ENCODE measurements around the gene TRPM4.
"Not testable (repeated sequence)": the region's sequence is repeated elsewhere in the genome, so short reads cannot be mapped to it uniquely, and the experiment has no call there.

Gene TRPM4

DNA sequence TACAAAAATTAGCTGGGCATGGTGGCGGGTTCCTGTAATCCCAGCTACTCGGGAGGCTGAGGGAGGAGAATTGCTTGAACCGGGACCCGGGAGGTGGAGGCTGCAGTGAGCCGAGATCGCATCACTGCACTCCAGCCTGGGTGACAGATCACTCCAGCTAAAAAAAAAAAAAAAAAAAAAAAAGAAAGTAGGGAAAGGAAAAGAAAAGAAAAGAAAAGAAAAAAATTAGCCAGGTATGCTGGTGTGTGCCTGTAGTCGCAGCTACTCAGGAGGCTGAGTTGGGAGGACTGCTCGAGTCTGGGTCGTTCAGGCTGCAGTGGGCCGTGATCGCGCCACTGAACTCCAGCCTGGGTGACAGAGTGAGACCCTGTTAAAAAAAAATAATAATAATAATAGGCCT lies 30.4 kb upstream of the TRPM4 start:
- not testable (repeated sequence) for DNase-seq (ENCODE audit: low read depth, low spot score)

- DNase-seq (ENCODE audit: low read depth, low spot score) = peak; percentile 89
These were observed 29.7 kb upstream of the TRPM4 start for GRCh38 chr19:49127674-49128544.

DNA sequence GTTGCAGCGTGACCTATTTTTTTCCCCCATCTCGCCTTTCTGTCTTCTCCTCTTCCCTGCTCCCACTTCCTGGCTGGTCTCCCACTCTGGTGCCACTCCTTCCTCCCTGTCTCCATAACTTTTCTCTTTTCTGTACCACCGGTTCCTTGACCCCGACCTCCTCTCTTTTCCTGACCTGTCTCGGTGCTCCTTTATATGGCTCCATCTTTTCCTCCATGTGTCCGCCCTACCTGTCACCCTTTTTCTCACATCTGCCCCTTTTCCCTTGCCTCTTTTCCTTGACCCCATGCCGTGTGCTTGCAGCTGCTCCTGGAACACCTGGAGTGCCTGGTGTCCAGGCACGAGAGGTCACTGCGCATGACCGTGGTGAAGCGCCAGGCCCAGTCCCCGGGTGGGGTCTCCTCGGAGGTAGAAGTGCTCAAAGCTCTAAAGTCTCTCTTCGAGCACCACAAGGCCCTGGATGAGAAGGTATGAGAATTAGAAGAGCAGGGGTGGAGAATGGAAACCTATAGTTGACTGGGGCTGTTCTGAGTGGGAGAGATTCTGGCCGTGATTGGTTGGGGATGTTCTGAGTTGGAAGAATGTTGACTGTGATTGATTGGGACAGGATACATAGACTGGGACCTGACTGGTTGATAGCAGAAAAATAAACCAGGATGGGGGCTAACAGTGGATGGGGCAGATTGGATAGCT lies 28.9 kb upstream of the TRPM4 start:
- no peak for DNase-seq (ENCODE audit: low read depth, low spot score)

DNA sequence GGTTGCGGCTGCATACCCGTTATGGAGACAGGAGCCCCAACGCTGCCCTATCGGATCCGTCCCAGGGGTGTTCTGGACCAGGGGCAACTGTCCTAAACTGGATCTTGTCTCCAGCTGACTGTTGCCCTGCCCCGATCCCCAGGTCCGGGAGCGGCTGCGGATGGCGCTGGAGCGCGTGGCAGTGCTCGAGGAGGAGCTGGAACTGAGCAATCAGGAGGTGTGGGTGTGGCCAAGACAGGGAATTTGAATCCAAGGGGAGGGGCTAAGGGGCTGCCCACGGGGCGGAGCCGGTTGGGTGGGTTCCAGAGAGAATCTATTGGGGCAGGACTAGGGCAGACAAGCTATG lies 28.4 kb upstream of the TRPM4 start:
- no peak for DNase-seq (ENCODE audit: low read depth, low spot score)

DNA sequence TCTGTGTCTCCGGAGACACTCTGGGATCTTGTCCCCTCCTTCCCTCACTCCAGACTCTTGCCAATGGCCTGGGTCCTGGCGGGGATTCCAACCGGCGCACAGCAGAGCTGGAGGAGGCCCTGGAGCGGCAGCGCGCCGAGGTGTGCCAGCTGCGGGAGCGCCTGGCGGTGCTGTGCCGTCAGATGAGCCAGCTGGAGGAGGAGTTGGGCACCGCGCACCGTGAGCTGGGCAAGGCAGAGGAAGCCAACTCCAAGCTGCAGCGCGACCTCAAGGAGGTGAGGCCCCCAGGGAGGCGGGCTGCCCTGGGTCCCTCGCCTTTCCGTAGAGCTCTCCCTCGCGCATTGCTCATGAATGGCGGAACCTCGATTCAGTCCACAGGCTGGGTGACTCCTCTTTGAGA lies 27.3 kb upstream of the TRPM4 start:
- DNase-seq (ENCODE audit: low read depth, low spot score) = no peak

- no peak for DNase-seq (ENCODE audit: low read depth, low spot score)
These were observed 24.5 kb upstream of the TRPM4 start for GRCh38 chr19:49132974-49133609.

DNA sequence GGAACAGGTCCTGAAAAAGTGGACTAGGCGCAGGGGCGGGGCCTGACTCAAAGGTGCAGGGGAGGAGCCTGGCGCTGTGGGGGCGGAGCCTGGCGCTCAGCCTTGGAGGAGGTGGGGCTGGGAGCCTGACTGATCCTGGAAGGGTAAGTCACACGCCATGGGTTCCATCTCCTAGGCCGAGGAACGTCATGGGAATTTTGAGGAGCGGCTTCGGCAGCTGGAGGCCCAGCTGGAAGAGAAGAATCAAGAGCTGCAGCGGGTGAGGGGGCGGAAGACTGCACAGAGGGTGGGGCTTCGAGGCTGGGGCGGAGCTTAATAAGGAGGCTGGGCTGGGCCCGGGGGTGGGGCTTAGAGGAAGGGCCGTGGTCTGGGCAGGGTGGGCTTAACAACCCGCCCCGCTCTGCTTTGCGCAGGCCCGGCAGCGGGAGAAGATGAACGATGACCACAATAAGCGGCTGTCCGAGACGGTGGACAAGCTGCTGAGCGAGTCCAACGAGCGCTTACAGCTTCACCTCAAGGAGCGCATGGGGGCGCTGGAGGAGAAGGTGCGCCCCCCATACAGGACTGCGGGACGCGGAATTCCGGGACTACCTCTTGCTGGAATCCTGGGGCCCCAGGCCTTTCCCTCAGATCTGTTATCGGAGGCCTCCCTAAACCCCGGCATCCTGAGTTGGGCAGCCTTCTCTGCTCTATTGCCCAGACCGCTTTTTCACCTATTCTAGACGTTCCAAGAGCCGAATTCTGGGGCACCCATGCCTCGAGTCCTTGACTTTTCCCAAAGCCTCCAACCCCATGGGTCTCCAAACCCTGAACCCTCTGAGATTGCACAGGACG lies 23.8 kb upstream of the TRPM4 start:
- DNase-seq (ENCODE audit: low read depth, low spot score) = no peak

DNA sequence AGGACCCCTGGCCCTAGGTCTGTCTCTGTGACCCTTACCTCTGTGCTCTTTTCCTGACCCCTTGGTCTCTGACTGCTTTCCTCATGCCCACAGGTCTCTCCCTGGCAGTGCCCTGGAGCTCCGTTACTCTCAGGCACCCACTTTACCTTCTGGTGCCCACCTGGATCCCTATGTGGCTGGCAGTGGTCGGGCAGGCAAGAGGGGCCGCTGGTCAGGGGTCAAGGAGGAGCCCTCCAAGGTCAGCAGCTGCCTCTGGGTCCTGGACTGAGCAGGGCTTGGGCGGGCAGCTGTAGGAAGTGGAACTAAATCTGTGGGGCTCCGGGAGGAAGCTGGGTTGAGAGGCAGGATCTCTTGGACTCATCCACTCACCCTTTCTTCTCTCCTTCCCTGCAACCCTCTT lies 21.9 kb upstream of the TRPM4 start:
- no peak for DNase-seq (ENCODE audit: low read depth, low spot score)

DNA sequence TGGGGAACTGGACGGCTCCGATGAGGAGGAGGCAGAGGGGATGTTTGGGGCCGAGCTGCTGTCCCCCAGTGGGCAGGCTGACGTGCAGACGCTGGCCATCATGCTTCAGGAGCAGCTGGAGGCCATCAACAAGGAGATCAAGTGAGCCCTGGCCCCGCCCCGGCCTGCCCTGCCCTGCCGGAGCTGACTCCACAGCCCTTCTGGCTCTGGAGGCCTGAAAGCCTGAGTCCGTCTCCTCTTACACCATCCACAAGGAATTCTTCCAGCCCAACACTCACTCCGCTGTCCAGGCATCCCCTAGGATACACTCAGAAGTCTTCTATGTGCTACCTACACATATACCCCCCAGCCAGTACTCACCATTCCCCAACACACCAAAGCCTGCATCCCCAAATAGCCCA lies 20.8 kb upstream of the TRPM4 start:
- no peak for DNase-seq (ENCODE audit: low read depth, low spot score)

GRCh38 chr19:49140951-49141350 lies 16.6 kb upstream of the TRPM4 start:
- DNase-seq (ENCODE audit: low read depth, low spot score) = no peak

GRCh38 chr19:49141352-49141751 lies 16.2 kb upstream of the TRPM4 start:
- no peak for DNase-seq (ENCODE audit: low read depth, low spot score)

- peak; percentile 37 for DNase-seq (ENCODE audit: low read depth, low spot score)
These were observed 14.7 kb upstream of the TRPM4 start for GRCh38 chr19:49142866-49143335.

DNA sequence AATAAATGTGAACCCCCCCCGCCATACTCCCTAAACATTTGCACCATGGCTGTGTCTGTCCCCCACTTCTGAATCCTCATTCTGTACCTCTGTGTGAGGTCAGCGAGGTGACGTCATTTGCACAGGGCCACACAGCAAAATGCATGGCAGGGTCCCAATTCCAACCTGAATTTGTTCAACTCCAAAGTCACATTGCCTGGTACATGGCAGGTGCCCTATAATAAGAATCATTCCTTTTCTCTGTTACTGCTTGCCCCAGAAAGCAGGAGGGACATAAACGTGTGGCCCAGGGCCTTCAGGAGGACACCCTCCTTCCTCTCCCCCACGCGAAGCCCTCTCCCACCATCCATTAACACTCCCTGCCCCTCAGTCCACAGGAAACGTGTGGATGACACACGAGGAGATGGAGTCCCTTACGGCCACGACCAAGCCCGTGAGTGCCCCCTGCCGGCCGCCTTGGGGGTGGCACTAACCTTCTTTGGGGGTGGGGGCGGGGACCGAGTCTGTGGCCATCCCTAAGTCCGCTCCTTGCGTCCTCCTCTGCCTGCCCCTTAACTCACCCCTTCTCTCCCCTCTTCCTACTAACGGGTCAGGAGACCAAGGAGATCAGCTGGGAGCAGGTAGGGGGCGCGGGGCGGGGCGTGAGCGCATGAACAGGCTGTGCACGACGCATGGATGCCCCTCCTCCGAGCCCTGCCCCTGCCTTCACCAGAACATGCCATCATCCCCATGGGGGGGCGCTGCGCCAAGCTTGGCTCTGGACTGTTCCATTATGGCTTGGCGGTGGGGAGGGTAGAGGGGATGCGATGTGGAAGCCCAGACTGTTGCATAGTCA lies 11.8 kb upstream of the TRPM4 start:
- DNase-seq (ENCODE audit: low read depth, low spot score) = peak; percentile 61

DNA sequence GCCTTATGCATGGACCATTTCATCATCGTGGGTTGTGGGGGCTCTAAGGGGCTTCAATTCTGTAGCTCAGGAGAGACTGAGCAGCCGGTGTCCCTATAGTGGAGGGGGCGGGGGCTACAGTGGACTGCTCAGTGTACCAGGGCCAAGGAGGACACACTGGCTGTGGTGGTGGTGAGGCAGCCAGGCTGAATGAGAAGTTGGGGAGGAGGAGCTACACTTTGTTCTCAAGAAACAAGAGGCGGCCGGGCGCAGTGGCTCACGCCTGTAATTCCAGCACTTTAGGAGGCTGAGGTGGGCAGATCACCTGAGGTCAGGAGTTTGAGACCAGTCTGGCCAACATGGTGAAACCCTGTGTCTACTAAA lies 11.2 kb upstream of the TRPM4 start:
- DNase-seq (ENCODE audit: low read depth, low spot score) = not testable (repeated sequence)

GRCh38 chr19:49148044-49148682 lies 9.4 kb upstream of the TRPM4 start:
- DNase-seq (ENCODE audit: low read depth, low spot score) = no peak

- peak; percentile 69 for DNase-seq (ENCODE audit: low read depth, low spot score)
These were observed 8.6 kb upstream of the TRPM4 start for GRCh38 chr19:49148784-49149651.

GRCh38 chr19:49149652-49150105 lies 7.9 kb upstream of the TRPM4 start:
- no peak for DNase-seq (ENCODE audit: low read depth, low spot score)

- DNase-seq (ENCODE audit: low read depth, low spot score) = no peak
These were observed 7.3 kb upstream of the TRPM4 start for GRCh38 chr19:49150106-49150943.

GRCh38 chr19:49150944-49151243 lies 6.7 kb upstream of the TRPM4 start:
- no peak for DNase-seq (ENCODE audit: low read depth, low spot score)
